Liver (tissue), 9 donors: ENCODE results near the gene CPT1A. TPM values are rescaled to one million over a fixed set of nuclear protein-coding genes. Genes with fewer than 3 reads are reported as not detected.

Source experiments
- DNase-seq: peaks from one replicate; pipeline ENCODE4 v3.0.0-alpha.2; 2017; ENCODE audit warnings: low spot score
- H3K27ac ChIP-seq, 2 donors: one replicate each; pipeline ENCODE4 v1.7.0; 2013; ENCODE audit warnings: inconsistent platforms in 2 of 2, low read length in 2 of 2, control low read depth in 1 of 2, low read depth in 1 of 2, mild to moderate bottlenecking in 1 of 2
- H3K27me3 ChIP-seq, 4 donors: one replicate each; pipeline versions ENCODE4 v1.6.1 to v1.7.0; 2013; ENCODE audit warnings: low read length in 3 of 4, inconsistent platforms in 1 of 4, mild to moderate bottlenecking in 1 of 4, moderate library complexity in 1 of 4; ENCODE audit not compliant: control insufficient read depth in 4 of 4, insufficient read depth in 4 of 4
- H3K36me3 ChIP-seq, 4 donors: one replicate each; pipeline versions ENCODE4 v1.6.1 to v1.7.0; 2013; ENCODE audit warnings: low read length in 3 of 4, mild to moderate bottlenecking in 3 of 4, low read depth in 1 of 4, moderate library complexity in 1 of 4; ENCODE audit not compliant: control insufficient read depth in 4 of 4, insufficient read depth in 3 of 4
- H3K4me1 ChIP-seq, 4 donors: one replicate each; pipeline versions ENCODE4 v1.6.1 to v1.7.0; 2013; ENCODE audit warnings: low read length in 3 of 4, mild to moderate bottlenecking in 3 of 4, moderate library complexity in 1 of 4; ENCODE audit not compliant: control insufficient read depth in 4 of 4, insufficient read depth in 4 of 4
- H3K4me3 ChIP-seq, 3 donors: one replicate each; pipeline versions ENCODE4 v1.6.1 to v1.7.0; 2013; ENCODE audit warnings: low read length in 3 of 3, control low read depth in 1 of 3, low read depth in 1 of 3, mild to moderate bottlenecking in 1 of 3
- H3K9ac ChIP-seq, 2 donors: one replicate each; pipeline ENCODE4 v1.7.0; 2013; ENCODE audit warnings: low read length in 2 of 2, mild to moderate bottlenecking in 2 of 2, moderate library complexity in 2 of 2, control low read depth in 1 of 2, low read depth in 1 of 2
- H3K9me3 ChIP-seq, 4 donors: one replicate each; pipeline versions ENCODE4 v1.6.1 to v1.7.0; 2013; ENCODE audit warnings: low read length in 3 of 4; ENCODE audit not compliant: control insufficient read depth in 4 of 4
- ATF3 ChIP-seq: IDR thresholded peaks from 2 replicates; pipeline ENCODE4 v1.6.1; 2016; ENCODE audit warnings: antibody characterized with exemption
- CTCF ChIP-seq: fragments of 150-350 bp; IDR thresholded peaks from 2 replicates; pipeline ENCODE4 v1.5.1; 2017; ENCODE audit warnings: improper control_type of control experiment, low read depth, low read length; ENCODE audit not compliant: missing input control
- EGR1 ChIP-seq, 2 donors: IDR thresholded peaks; 2 replicates each; pipeline ENCODE4 v1.6.1; 2016 to 2018; ENCODE audit warnings: antibody characterized with exemption in 2 of 2, low read depth in 2 of 2
- GABPA ChIP-seq, 2 donors: IDR thresholded peaks in 1 of 2; conservative IDR thresholded peaks in 1 of 2; 2 replicates each; pipeline ENCODE4 v1.6.1; 2016; ENCODE audit warnings: antibody characterized with exemption in 2 of 2, mild to moderate bottlenecking in 1 of 2, moderate library complexity in 1 of 2
- JUND ChIP-seq, 2 donors: IDR thresholded peaks; 2 replicates each; pipeline ENCODE4 v1.6.1; 2016; ENCODE audit warnings: antibody characterized with exemption in 2 of 2
- MAX ChIP-seq: IDR thresholded peaks from 2 replicates; pipeline ENCODE4 v1.6.1; 2016; ENCODE audit warnings: antibody characterized with exemption
- NR2F2 ChIP-seq: IDR thresholded peaks from 2 replicates; pipeline ENCODE4 v1.6.1; 2016; ENCODE audit warnings: antibody characterized with exemption
- RAD21 ChIP-seq, 2 donors: IDR thresholded peaks; 2 replicates each; pipeline ENCODE4 v1.6.1; 2016; ENCODE audit warnings: antibody characterized with exemption in 2 of 2, mild to moderate bottlenecking in 2 of 2
- REST ChIP-seq: IDR thresholded peaks from 2 replicates; pipeline ENCODE4 v1.6.1; 2016; ENCODE audit warnings: antibody characterized with exemption, mild to moderate bottlenecking
- SP1 ChIP-seq: IDR thresholded peaks from 2 replicates; pipeline ENCODE4 v1.6.1; 2018; ENCODE audit warnings: antibody characterized with exemption, mild to moderate bottlenecking
- TAF1 ChIP-seq: conservative IDR thresholded peaks from 2 replicates; pipeline ENCODE4 v1.6.1; 2016; ENCODE audit warnings: antibody characterized with exemption, mild to moderate bottlenecking
- ZBTB33 ChIP-seq: IDR thresholded peaks from 2 replicates; pipeline ENCODE4 v1.6.1; 2016; ENCODE audit warnings: antibody characterized with exemption
- WGBS: extraction: QIAGEN DNeasy Blood & Tissue Kit; methylation state at CpG from one replicate; pipeline ENCODE4 v1.1.7; 2013; 5-methylcytosine and 5-hydroxymethylcytosine counted together
- polyA plus RNA-seq, 2 donors: library from polyadenylated mRNA; stranded (reverse) in 1 of 2; unstranded in 1 of 2; fragments of 200-250 nt in 1 of 2; fragments of >200 nt in 1 of 2; fragmentation: Nextera tagmentation in 1 of 2; extraction: Ambion mirVana in 1 of 2; gene quantifications; one replicate each; pipeline versions ENCODE4 v1.2.1 to v1.2.3, GENCODE V29; 2013 to 2015
- total RNA-seq, 2 donors: library from RNA; depleted of rRNA; stranded (reverse); fragments of >200 nt; gene quantifications; one replicate each; pipeline ENCODE4 v1.2.3, GENCODE V29; 2014
- donor health status: healthy.
- donor health status: healthy.
- donor health status: healthy.
- donor health status: healthy.
- donor health status: healthy.

CPT1A gene
- total and polyA plus RNA-seq, 4 donors = 17.2 to 232 (median 61.0) TPM

GRCh38 chr11:68714060-68714856 lies 127.5 kb downstream of the CPT1A start (continued):
- TF ChIP-seq CTCF (no peak), MAX (no peak), SP1 (no peak), ATF3 (no peak)

GRCh38 chr11:68711114-68711513 lies 130.6 kb downstream of the CPT1A start:
- no peak for DNase-seq
- Histone ChIP-seq H3K27ac (no peak overlapping the region), H3K4me3 (no peak overlapping the region), H3K9ac (no peak overlapping the region), H3K27me3 (no peaks in the 10 kb centered on the region), H3K9me3 (no peaks in the 10 kb centered on the region), H3K4me1 (no peaks in the 10 kb centered on the region), H3K36me3 (no peaks in the 10 kb centered on the region)
- 95% methylated on average over 8 of the region's 8 CpGs for WGBS
- TF ChIP-seq JUND (IDR thresholded peaks at IDR 0.05) (no peak), SP1 (no peak), EGR1 (IDR thresholded peaks at IDR 0.05; ENCODE audit: low read depth in 2 of 2) (no peak), REST (no peak), NR2F2 (no peak), RAD21 (IDR thresholded peaks at IDR 0.05) (no peak), ZBTB33 (no peak), MAX (no peak), GABPA (IDR thresholded peaks at IDR 0.05 in 1 of 2, conservative IDR thresholded peaks at IDR 0.05 in 1 of 2) (no peak), TAF1 (no peak)
